ENCODE results near the gene PTK7.

DNA sequence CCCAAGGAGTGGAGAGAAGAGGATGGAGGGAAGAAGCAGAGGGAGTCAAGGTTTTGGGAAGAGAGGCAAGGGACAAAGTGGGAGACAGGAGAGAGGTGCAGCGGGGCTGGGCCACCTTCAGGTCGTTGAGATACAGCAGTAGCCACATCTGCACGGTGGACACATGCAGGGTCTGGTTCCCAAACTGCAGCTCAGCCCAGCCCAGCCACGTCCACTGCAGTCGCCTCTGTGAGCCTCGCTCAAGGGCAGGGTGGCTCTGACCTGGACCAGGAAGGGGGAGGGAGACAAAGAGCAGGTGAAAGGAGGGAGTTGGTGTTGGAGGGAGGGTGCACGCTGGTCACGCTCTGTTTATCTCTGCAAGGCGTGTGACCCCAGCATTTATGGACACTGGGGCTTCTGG is 37.4 kb upstream of the PTK7 start:
- TF ChIP-seq, protein P1, sequence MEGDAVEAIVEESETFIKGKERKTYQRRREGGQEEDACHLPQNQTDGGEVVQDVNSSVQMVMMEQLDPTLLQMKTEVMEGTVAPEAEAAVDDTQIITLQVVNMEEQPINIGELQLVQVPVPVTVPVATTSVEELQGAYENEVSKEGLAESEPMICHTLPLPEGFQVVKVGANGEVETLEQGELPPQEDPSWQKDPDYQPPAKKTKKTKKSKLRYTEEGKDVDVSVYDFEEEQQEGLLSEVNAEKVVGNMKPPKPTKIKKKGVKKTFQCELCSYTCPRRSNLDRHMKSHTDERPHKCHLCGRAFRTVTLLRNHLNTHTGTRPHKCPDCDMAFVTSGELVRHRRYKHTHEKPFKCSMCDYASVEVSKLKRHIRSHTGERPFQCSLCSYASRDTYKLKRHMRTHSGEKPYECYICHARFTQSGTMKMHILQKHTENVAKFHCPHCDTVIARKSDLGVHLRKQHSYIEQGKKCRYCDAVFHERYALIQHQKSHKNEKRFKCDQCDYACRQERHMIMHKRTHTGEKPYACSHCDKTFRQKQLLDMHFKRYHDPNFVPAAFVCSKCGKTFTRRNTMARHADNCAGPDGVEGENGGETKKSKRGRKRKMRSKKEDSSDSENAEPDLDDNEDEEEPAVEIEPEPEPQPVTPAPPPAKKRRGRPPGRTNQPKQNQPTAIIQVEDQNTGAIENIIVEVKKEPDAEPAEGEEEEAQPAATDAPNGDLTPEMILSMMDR (IDR thresholded peaks at IDR 0.05): no peak
- TF ChIP-seq POLR2A (IDR thresholded peaks at IDR 0.05): no peak
